GM12875 (cell line): Measurements from ENCODE around the gene TENM3.

Experiments used
- H3K4me3 ChIP-seq: one replicate; pipeline ENCODE4 v1.5.1; 2011; ENCODE audit warnings: low read depth, low read length, control low read depth
- TF ChIP-seq, protein P1 (sequence below): IDR thresholded peaks from 2 replicates; pipeline ENCODE4 v1.5.1; 2011; ENCODE audit warnings: low read depth, mild to moderate bottlenecking, control low read depth, inconsistent platforms, low read length, moderate library complexity, borderline replicate concordance; ENCODE audit not compliant: insufficient read depth

TENM3 gene

DNA sequence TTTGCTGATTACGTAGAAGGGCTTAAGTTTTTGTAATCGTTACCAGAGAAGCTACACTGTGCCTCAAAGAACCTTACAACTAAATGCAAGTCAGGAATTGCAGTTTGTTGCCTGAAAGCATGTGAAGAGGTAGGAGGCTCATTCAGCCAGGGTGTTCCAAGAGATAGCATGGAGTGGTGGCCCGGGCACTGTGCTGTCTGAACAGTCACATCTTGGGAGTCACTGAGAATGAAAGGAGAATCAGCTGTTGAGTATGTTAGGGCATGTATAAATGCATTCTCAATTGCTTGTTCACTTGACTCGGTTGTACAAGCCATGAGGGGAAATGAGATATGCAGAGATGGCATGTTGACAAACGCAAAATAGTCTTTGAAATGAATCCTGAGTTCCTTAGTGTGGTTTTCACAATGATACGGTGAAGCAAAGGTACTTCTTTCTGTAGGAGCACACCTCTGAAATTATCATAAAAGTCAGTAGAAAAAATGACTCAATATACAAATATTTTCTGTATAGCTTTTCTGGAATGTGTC lies 513.0 kb downstream of the TENM3 start:
- H3K4me3 ChIP-seq, result no peak overlapping the region
- TF ChIP-seq, protein P1, sequence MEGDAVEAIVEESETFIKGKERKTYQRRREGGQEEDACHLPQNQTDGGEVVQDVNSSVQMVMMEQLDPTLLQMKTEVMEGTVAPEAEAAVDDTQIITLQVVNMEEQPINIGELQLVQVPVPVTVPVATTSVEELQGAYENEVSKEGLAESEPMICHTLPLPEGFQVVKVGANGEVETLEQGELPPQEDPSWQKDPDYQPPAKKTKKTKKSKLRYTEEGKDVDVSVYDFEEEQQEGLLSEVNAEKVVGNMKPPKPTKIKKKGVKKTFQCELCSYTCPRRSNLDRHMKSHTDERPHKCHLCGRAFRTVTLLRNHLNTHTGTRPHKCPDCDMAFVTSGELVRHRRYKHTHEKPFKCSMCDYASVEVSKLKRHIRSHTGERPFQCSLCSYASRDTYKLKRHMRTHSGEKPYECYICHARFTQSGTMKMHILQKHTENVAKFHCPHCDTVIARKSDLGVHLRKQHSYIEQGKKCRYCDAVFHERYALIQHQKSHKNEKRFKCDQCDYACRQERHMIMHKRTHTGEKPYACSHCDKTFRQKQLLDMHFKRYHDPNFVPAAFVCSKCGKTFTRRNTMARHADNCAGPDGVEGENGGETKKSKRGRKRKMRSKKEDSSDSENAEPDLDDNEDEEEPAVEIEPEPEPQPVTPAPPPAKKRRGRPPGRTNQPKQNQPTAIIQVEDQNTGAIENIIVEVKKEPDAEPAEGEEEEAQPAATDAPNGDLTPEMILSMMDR, result no peak

DNA sequence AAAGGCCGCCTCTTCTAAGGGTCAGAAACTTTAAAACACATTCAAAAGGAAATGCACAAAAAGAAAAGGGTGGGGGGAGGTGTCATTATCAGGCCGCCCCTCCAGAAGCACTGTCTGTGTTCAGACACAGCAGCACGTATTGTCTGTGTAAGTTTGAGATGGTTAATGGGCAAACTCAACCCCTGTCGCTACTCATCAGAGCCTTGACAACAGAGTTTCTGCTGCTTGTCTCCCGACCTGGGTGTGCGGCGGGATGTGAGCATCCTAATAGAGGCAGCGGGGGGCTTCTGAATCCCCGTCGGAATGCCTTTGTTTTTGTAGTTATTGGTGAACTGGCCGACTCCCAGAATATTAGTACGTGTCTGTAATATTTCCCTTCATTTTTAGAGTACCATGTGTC lies 515.1 kb downstream of the TENM3 start:
- H3K4me3 ChIP-seq, result no peak overlapping the region
- TF ChIP-seq, protein P1, result no peak

DNA sequence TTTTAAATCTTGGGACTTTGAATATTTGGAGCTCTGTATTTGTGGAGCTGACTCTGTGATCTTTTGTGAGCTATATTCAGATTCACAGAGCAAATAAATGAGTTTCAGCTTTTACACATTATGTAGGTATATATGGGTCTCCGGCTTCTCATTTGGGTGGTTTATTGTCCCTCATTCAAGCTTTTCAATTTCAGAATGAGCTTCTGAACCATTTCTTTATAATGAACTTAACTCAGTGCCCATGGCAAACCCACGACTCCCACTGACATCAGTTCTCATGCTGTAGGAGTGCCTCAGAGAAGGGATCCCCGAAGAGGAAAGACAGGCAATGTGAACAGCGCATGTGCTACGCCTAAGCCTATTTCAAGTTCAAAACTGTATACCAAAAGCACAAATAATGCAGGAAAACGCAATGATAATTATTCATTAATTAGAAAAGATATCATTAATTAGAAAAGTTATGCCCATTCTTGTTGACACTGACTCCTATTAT lies 517.4 kb downstream of the TENM3 start:
- H3K4me3 ChIP-seq, result no peak overlapping the region
- TF ChIP-seq, protein P1, result no peak

DNA sequence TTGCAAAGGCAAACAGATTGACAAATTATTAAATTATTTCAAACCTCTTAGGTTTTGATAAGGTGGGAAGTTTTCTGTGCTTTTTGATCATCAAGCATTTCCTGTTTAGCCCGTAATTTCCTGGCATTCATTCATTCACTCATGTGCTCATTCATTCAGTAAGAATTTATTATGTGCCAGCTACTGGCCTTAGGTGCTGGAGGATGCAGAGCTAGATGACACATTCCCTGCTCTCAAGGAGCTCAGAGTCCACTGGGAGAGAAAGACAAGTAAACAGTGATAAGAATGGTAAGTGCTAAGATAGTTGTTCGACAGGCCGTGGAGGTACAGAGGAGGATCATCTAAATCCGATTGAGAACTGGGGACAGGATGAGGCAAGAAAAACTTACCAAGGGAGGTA lies 520.9 kb downstream of the TENM3 start:
- TF ChIP-seq, protein P1, result no peak
- no peak overlapping the region for H3K4me3 ChIP-seq

DNA sequence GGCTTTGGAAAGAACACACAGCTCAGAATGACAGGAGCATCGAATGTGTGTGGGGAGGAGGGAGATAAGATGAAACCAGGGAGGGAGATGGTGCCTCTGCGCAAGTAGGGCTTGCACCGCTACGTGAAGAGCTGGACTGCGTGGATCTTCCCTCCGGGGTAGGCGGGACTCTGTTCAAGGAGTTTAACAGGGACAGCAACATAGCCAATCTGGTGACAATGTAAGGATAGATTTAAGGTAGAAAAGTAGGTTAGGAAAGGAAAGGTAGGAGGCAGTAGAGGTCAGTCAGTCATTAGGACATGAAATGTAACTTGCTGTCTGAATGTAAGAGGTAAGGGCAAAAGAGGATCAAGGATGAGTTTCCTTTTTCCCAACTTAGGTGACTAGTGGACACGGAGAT lies 521.4 kb downstream of the TENM3 start:
- no peak overlapping the region for H3K4me3 ChIP-seq
- TF ChIP-seq, protein P1, result no peak

DNA sequence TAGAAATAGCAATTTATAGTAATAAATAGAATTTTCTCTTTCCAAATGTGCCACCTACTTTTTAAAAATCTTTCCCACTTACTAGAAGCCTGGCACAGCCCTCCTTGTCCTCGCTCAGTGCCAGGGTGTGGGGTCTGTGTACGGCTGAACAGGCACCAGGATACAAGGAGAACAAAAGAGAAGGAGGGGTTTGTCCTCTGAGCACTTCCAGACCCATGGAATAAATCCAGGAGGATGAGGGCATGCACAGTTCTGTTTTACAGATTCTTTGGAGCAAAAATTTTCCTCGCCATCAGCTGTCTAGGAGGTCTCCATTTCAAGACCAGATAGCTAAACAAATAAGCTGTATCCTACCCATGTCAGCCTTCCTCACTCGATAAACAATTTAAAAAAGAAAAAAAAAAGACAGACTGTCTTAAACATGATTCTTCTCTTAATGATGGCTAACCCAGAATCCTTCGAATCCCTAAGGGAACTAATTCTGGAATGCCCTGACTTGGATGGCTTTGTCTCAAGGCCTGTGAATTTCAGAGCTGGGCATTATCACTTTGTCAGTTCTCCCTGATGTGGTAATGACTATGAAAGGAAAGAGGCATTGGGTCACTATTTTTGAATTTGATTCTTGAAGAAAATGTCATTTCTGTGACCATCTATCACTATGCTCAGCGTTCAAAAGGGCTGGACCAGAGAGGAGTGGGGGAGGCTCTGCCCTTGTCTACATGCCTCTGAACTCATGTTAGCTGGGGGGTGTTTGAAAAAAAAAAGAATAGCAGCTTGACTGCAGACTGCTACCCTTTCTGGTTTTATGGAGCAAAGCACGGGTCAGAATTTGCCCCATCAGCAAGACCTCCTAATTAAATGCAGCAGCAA lies 523.0 kb downstream of the TENM3 start:
- TF ChIP-seq, protein P1, result no peak
- no peak overlapping the region for H3K4me3 ChIP-seq

DNA sequence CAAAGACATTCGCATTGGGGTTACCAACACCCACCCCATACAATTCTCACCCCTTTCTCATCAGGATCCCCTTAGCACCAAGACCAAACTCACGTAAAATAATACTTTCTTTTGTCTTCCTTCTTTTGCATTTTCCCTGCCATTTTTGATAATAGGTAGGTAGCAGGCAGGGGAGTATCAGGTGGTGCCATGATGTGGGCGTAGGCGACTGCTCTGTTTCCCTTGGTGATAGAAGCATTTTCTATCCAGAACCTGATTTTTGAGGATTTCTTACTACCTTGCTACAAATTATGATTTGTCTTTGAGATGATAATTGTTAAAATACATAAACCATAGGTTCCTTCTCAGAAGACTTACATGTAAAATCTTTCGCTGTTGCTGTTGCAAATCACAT lies 523.7 kb downstream of the TENM3 start:
- TF ChIP-seq, protein P1, result no peak
- no peak overlapping the region for H3K4me3 ChIP-seq
